ENCODE measurements around the gene CSNK2A2. TPM values are rescaled to one million over a fixed set of nuclear protein-coding genes. Genes with fewer than 3 reads are reported as not detected.

CSNK2A2 gene
- polyA plus RNA-seq, 1 donor from 2014 or later, result 36.7 TPM

- H3K9me2 ChIP-seq (ENCODE audit: insufficient read depth, low read length), result no peaks in the 10 kb centered on the region
- H3K27ac ChIP-seq (ENCODE audit: low read length), result no peak overlapping the region
- no peaks in the 10 kb centered on the region for H3K27me3 ChIP-seq (ENCODE audit: insufficient read depth, low read depth, low read length)
- no peak overlapping the region for H3K9ac ChIP-seq (ENCODE audit: low read length)
- no peaks in the 10 kb centered on the region for H3K9me3 ChIP-seq (ENCODE audit: low read length)
- peaks cover 22% of the 10 kb centered on the region for H3K79me2 ChIP-seq (replicated peaks; ENCODE audit: insufficient read depth, low read length)
- no peak overlapping the region for H2AFZ ChIP-seq (ENCODE audit: low read depth, low read length)
- peak overlapping the region; percentile 88 for H3K4me3 ChIP-seq (ENCODE audit: low read length)
- no peaks in the 10 kb centered on the region for H3F3A ChIP-seq (ENCODE audit: insufficient read depth, low read length, poor library complexity, severe bottlenecking)
- no peak for TF ChIP-seq SMC3 (conservative IDR thresholded peaks at IDR 0.05; ENCODE audit: poor library complexity)
- TF ChIP-seq REST (IDR thresholded peaks at IDR 0.05; ENCODE audit: borderline replicate concordance), result no peak
- TF ChIP-seq RAD21 (conservative IDR thresholded peaks at IDR 0.05), result no peak
- TF ChIP-seq CTCF (IDR thresholded peaks at IDR 0.05; ENCODE audit: poor library complexity, severe bottlenecking), result no peak
- no peak for TF ChIP-seq EP300 (conservative IDR thresholded peaks at IDR 0.05; ENCODE audit: poor library complexity, severe bottlenecking)
- TF ChIP-seq EZH2 (IDR thresholded peaks at IDR 0.05; ENCODE audit: borderline replicate concordance, insufficient read depth, low read length, poor library complexity, severe bottlenecking), result no peak
- TF ChIP-seq MXI1 (conservative IDR thresholded peaks at IDR 0.05; ENCODE audit: poor library complexity, severe bottlenecking), result no peak
- TF ChIP-seq POLR2AphosphoS5 (IDR thresholded peaks at IDR 0.05), result no peak
- TF ChIP-seq TAF1 (IDR thresholded peaks at IDR 0.05; ENCODE audit: low read depth), result no peak
- H4K20me1 ChIP-seq (ENCODE audit: insufficient read depth), result no peaks in the 10 kb centered on the region
- H3K4me2 ChIP-seq (ENCODE audit: low read length), result no peak overlapping the region
- peaks cover 5% of the 10 kb centered on the region for H3K36me3 ChIP-seq (ENCODE audit: insufficient read depth, low read length)
These were observed 2.1 kb downstream of the CSNK2A2 start for GRCh38 chr16:58195771-58196170.

GRCh38 chr16:58195344-58195743 is 2.6 kb downstream of the CSNK2A2 start:
- Histone ChIP-seq H3K79me2 (replicated peaks; ENCODE audit: insufficient read depth, low read length) (peaks cover 24% of the 10 kb centered on the region), H4K20me1 (ENCODE audit: insufficient read depth) (no peaks in the 10 kb centered on the region), H3F3A (ENCODE audit: insufficient read depth, low read length, poor library complexity, severe bottlenecking) (no peaks in the 10 kb centered on the region), H3K9me2 (ENCODE audit: insufficient read depth, low read length) (no peaks in the 10 kb centered on the region), H3K4me2 (ENCODE audit: low read length) (no peak overlapping the region), H3K27ac (ENCODE audit: low read length) (no peak overlapping the region), H3K9ac (ENCODE audit: low read length) (no peak overlapping the region), H3K27me3 (ENCODE audit: insufficient read depth, low read depth, low read length) (no peaks in the 10 kb centered on the region), H3K4me3 (ENCODE audit: low read length) (no peak overlapping the region), H3K36me3 (ENCODE audit: insufficient read depth, low read length) (peaks cover 8% of the 10 kb centered on the region), H3K9me3 (ENCODE audit: low read length) (no peaks in the 10 kb centered on the region), H2AFZ (ENCODE audit: low read depth, low read length) (no peak overlapping the region)
- no peak for TF ChIP-seq TAF1 (IDR thresholded peaks at IDR 0.05; ENCODE audit: low read depth)
- TF ChIP-seq EZH2 (IDR thresholded peaks at IDR 0.05; ENCODE audit: borderline replicate concordance, insufficient read depth, low read length, poor library complexity, severe bottlenecking), result no peak
- TF ChIP-seq MXI1 (conservative IDR thresholded peaks at IDR 0.05; ENCODE audit: poor library complexity, severe bottlenecking), result no peak
- no peak for TF ChIP-seq REST (IDR thresholded peaks at IDR 0.05; ENCODE audit: borderline replicate concordance)
- TF ChIP-seq EP300 (conservative IDR thresholded peaks at IDR 0.05; ENCODE audit: poor library complexity, severe bottlenecking), result no peak
- no peak for TF ChIP-seq SMC3 (conservative IDR thresholded peaks at IDR 0.05; ENCODE audit: poor library complexity)
- no peak for TF ChIP-seq CTCF (IDR thresholded peaks at IDR 0.05; ENCODE audit: poor library complexity, severe bottlenecking)
- TF ChIP-seq POLR2AphosphoS5 (IDR thresholded peaks at IDR 0.05), result no peak
- TF ChIP-seq RAD21 (conservative IDR thresholded peaks at IDR 0.05), result no peak

Data from neural cell (in vitro differentiated cells).